HepG2 (cell line): Measurements from ENCODE around the gene SVOP.
A peak's percentile ranks its signal among the peaks of the same experiment; 100 is the strongest.

ENCODE experiments used
- ATF7 ChIP-seq, 2 experiments: fragments of 450-650 bp in 1 of 2; sonication (generic) in 1 of 2; formaldehyde crosslinking in 1 of 2; IDR thresholded peaks; 2 replicates each; pipeline versions ENCODE4 v1.4.0 to v1.6.1; 2016 to 2020; ENCODE audit warnings: antibody characterized with exemption in 1 of 2, mild to moderate bottlenecking in 1 of 2, missing genetic modification reagents in 1 of 2
- CBX1 ChIP-seq: IDR thresholded peaks from one replicate; pipeline ENCODE4 v1.6.1; 2016; ENCODE audit warnings: antibody characterized with exemption, low read depth
- HHEX ChIP-seq: IDR thresholded peaks from 2 replicates; pipeline ENCODE4 v1.6.1; 2016; ENCODE audit warnings: control low read depth
- JUND ChIP-seq: sonication (generic); formaldehyde crosslinking; IDR thresholded peaks from 2 replicates; pipeline ENCODE4 v1.8.0; 2022; ENCODE audit warnings: mild to moderate bottlenecking, missing genetic modification reagents
- POLR2A ChIP-seq, 2 experiments: IDR thresholded peaks; 2 replicates each; pipeline ENCODE4 v1.6.1; 2011; ENCODE audit warnings: low read depth in 2 of 2, low read length in 2 of 2, mild to moderate bottlenecking in 1 of 2, moderate library complexity in 1 of 2; ENCODE audit not compliant: insufficient read depth in 1 of 2
- POLR2AphosphoS5 ChIP-seq: IDR thresholded peaks from 2 replicates; pipeline ENCODE4 v1.6.1; 2012; ENCODE audit warnings: low read depth, low read length
- TRIM24 ChIP-seq: sonication (generic); formaldehyde crosslinking; IDR thresholded peaks from 2 replicates; pipeline ENCODE4 v1.8.0; 2022; ENCODE audit warnings: mild to moderate bottlenecking, missing genetic modification reagents
- ZBTB42 ChIP-seq: sonication (generic); formaldehyde crosslinking; IDR thresholded peaks from 2 replicates; pipeline ENCODE4 v1.5.0; 2020; ENCODE audit warnings: mild to moderate bottlenecking, missing genetic modification reagents
- ZNF616 ChIP-seq: sonication (generic); formaldehyde crosslinking; IDR thresholded peaks from 2 replicates; pipeline ENCODE4 v1.5.0; 2020; ENCODE audit warnings: low read depth, mild to moderate bottlenecking, missing genetic modification reagents
- ZSCAN30 ChIP-seq: sonication (generic); formaldehyde crosslinking; IDR thresholded peaks from 2 replicates; pipeline ENCODE4 v1.5.0; 2020; ENCODE audit warnings: mild to moderate bottlenecking, missing genetic modification reagents
- TF ChIP-seq, protein P1 (sequence below): sonication (generic); formaldehyde crosslinking; IDR thresholded peaks from 2 replicates; pipeline ENCODE4 v1.5.0; 2020; ENCODE audit warnings: mild to moderate bottlenecking, missing genetic modification reagents, moderate library complexity
- TF ChIP-seq, protein P2 (sequence below): IDR thresholded peaks from 2 replicates; pipeline ENCODE4 v1.6.1; 2016; ENCODE audit warnings: mild to moderate bottlenecking, missing biosample characterization, missing genetic modification reagents
- TF ChIP-seq, protein P3 (sequence below): sonication (generic); formaldehyde crosslinking; IDR thresholded peaks from 2 replicates; pipeline ENCODE4 v1.4.0; 2020; ENCODE audit warnings: missing genetic modification reagents

DNA sequence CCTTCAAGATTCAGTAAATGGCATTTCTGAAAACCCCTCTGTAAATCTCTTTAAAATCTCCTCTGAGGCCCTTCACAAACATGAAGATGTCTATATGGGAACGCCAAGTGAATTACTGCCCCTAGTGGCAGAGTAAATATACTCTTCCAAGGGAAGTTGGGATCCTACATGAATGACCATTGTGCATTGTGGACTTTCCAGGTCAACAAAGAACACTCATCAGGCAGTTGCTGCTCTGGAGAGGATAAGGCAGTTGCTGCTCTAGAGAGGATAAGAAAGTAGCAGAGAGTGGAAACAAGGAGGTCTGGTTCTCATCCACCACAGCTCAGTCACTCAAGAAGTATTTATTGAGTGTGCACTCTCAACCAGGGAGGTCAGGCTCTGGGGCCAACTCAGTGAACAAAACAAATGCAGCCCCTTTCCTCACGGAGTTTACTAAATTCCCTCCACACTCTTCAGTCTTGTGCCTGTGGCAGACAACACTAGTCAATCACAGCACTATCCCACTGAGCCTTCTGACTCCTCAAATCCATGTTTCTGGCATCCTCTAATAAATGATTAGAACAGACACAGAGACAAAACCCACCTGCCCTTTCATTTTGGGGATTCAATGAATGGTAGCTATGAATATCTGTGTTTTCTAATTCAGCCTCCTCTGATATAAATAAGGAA, 52.9 kb downstream of the SVOP start:
- TF ChIP-seq JUND, result no peak
- no peak for TF ChIP-seq HHEX
- TF ChIP-seq, protein P1, sequence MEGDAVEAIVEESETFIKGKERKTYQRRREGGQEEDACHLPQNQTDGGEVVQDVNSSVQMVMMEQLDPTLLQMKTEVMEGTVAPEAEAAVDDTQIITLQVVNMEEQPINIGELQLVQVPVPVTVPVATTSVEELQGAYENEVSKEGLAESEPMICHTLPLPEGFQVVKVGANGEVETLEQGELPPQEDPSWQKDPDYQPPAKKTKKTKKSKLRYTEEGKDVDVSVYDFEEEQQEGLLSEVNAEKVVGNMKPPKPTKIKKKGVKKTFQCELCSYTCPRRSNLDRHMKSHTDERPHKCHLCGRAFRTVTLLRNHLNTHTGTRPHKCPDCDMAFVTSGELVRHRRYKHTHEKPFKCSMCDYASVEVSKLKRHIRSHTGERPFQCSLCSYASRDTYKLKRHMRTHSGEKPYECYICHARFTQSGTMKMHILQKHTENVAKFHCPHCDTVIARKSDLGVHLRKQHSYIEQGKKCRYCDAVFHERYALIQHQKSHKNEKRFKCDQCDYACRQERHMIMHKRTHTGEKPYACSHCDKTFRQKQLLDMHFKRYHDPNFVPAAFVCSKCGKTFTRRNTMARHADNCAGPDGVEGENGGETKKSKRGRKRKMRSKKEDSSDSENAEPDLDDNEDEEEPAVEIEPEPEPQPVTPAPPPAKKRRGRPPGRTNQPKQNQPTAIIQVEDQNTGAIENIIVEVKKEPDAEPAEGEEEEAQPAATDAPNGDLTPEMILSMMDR (CRISPR knock-in tag), result peak; percentile 63
- no peak for TF ChIP-seq TRIM24 (CRISPR knock-in tag)
- no peak for TF ChIP-seq POLR2A (IDR thresholded peaks at IDR 0.05; ENCODE audit: insufficient read depth in 1 of 2, low read depth in 2 of 2, low read length in 2 of 2)
- no peak for TF ChIP-seq ZBTB42
- TF ChIP-seq, protein P2, sequence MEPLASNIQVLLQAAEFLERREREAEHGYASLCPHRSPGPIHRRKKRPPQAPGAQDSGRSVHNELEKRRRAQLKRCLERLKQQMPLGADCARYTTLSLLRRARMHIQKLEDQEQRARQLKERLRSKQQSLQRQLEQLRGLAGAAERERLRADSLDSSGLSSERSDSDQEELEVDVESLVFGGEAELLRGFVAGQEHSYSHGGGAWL, result no peak
- TF ChIP-seq, protein P3, sequence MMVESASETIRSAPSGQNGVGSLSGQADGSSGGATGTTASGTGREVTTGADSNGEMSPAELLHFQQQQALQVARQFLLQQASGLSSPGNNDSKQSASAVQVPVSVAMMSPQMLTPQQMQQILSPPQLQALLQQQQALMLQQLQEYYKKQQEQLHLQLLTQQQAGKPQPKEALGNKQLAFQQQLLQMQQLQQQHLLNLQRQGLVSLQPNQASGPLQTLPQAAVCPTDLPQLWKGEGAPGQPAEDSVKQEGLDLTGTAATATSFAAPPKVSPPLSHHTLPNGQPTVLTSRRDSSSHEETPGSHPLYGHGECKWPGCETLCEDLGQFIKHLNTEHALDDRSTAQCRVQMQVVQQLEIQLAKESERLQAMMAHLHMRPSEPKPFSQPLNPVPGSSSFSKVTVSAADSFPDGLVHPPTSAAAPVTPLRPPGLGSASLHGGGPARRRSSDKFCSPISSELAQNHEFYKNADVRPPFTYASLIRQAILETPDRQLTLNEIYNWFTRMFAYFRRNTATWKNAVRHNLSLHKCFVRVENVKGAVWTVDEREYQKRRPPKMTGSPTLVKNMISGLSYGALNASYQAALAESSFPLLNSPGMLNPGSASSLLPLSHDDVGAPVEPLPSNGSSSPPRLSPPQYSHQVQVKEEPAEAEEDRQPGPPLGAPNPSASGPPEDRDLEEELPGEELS (CRISPR knock-in tag), result no peak
- TF ChIP-seq ATF7 (IDR thresholded peaks at IDR 0.05), result no peak
- TF ChIP-seq ATF7 (CRISPR knock-in tag; IDR thresholded peaks at IDR 0.05), result no peak
- TF ChIP-seq CBX1, result no peak
- no peak for TF ChIP-seq POLR2AphosphoS5
- no peak for TF ChIP-seq ZSCAN30 (CRISPR knock-in tag)
- no peak for TF ChIP-seq ZNF616 (CRISPR knock-in tag)
